GOT3 (cell line): ENCODE results near the gene CLIC4.
"Not testable (repeated sequence)": the region's sequence is repeated elsewhere in the genome, so short reads cannot be mapped to it uniquely, and the experiment has no call there.

ENCODE experiments used
- DNase-seq: peaks from one replicate; lab custom pipeline; 2025; ENCODE audit warnings: mixed read lengths; lab: John Stamatoyannopoulos, UW

CLIC4 gene

GRCh38 chr1:24875991-24876506 lies 130.8 kb downstream of the CLIC4 start:
- no peak for DNase-seq

- no peak for DNase-seq
Measured at GRCh38 chr1:24878045-24878444, 132.8 kb downstream of the CLIC4 start.

GRCh38 chr1:24878775-24879742 lies 133.8 kb downstream of the CLIC4 start:
- DNase-seq, result no peak

- no peak for DNase-seq
Measured at GRCh38 chr1:24881034-24881433, 135.8 kb downstream of the CLIC4 start.

GRCh38 chr1:24884751-24885150 lies 139.5 kb downstream of the CLIC4 start:
- no peak for DNase-seq

- no peak for DNase-seq
Measured at GRCh38 chr1:24886241-24886640, 141.0 kb downstream of the CLIC4 start.

- no peak for DNase-seq
Measured at GRCh38 chr1:24888061-24888970, 143.1 kb downstream of the CLIC4 start.

- DNase-seq, result no peak
Measured at GRCh38 chr1:24888971-24889676, 143.9 kb downstream of the CLIC4 start.

GRCh38 chr1:24890887-24891286 lies 145.6 kb downstream of the CLIC4 start:
- DNase-seq, result no peak

GRCh38 chr1:24891367-24891766 lies 146.1 kb downstream of the CLIC4 start:
- not testable (repeated sequence) for DNase-seq

GRCh38 chr1:24892188-24893153 lies 147.2 kb downstream of the CLIC4 start:
- DNase-seq, result no peak

- DNase-seq, result no peak
Measured at GRCh38 chr1:24893431-24893830, 148.2 kb downstream of the CLIC4 start.
